ENCODE measurements around the gene TMEM30A. TPM values are rescaled to one million over a fixed set of nuclear protein-coding genes. Genes with fewer than 3 reads are reported as not detected.

Gene TMEM30A
- total and polyA plus RNA-seq, 2 experiments from 2014 or later = 30.0 to 33.5 TPM

GRCh38 chr6:75204959-75205775, 79.4 kb downstream of the TMEM30A start:
- H3K27ac ChIP-seq = no peak overlapping the region
- peak; percentile 38 to 88 for DNase-seq (ENCODE audit: low read depth in 1 of 2, low spot score in 1 of 2)
- peak overlapping the region; percentile 17 for H3K4me3 ChIP-seq
- TF ChIP-seq CTCF (IDR thresholded peaks at IDR 0.05; ENCODE audit: low read depth, low read length) = no peak
- no peaks in the 10 kb centered on the region for H3K9me3 ChIP-seq (ENCODE audit: low read depth)
- H3K36me3 ChIP-seq = no peaks in the 10 kb centered on the region
- H3K27me3 ChIP-seq = peaks cover 93% of the 10 kb centered on the region
- H3K4me1 ChIP-seq (ENCODE audit: low read depth) = no peaks in the 10 kb centered on the region

- peak; percentile 82 for TF ChIP-seq CTCF (IDR thresholded peaks at IDR 0.05; ENCODE audit: low read depth, low read length)
- Histone ChIP-seq H3K4me1 (ENCODE audit: low read depth) (no peaks in the 10 kb centered on the region), H3K36me3 (no peaks in the 10 kb centered on the region), H3K27ac (no peak overlapping the region), H3K27me3 (peaks cover 100% of the 10 kb centered on the region), H3K4me3 (peak overlapping the region; percentile 17), H3K9me3 (ENCODE audit: low read depth) (no peaks in the 10 kb centered on the region)
- peak; percentile 83 to 97 for DNase-seq (ENCODE audit: low read depth in 1 of 2, low spot score in 1 of 2)
These were observed 80.2 kb downstream of the TMEM30A start for GRCh38 chr6:75204217-75204958.

- H3K4me1 ChIP-seq (ENCODE audit: low read depth) = no peaks in the 10 kb centered on the region
- no peak overlapping the region for H3K27ac ChIP-seq
- H3K9me3 ChIP-seq (ENCODE audit: low read depth) = no peaks in the 10 kb centered on the region
- TF ChIP-seq CTCF (IDR thresholded peaks at IDR 0.05; ENCODE audit: low read depth, low read length) = no peak
- peak in 1 of 2 donors; percentile 65 for DNase-seq (ENCODE audit: low read depth in 1 of 2, low spot score in 1 of 2)
- no peak overlapping the region for H3K4me3 ChIP-seq
- peaks cover 100% of the 10 kb centered on the region for H3K27me3 ChIP-seq
- H3K36me3 ChIP-seq = no peaks in the 10 kb centered on the region
These were observed 80.9 kb downstream of the TMEM30A start for GRCh38 chr6:75203721-75204120.

Other genes with a start within 250 kb of the TMEM30A start
- 0.66 and 3.4 TPM in 2 replicates for gene COL12A1, start 78.7 kb downstream of the TMEM30A start, total RNA-seq
- gene COL12A1, start 78.7 kb downstream of the TMEM30A start, polyA plus RNA-seq = 0.32 and 0.59 TPM in 2 replicates
- 184 and 768 TPM in 2 replicates for gene COX7A2, start 41.0 kb downstream of the TMEM30A start, total RNA-seq
- 984 and 1,135 TPM in 2 replicates for gene COX7A2, start 41.0 kb downstream of the TMEM30A start, polyA plus RNA-seq
- 56.8 and 107 TPM in 2 replicates for gene FILIP1, start 209.0 kb upstream of the TMEM30A start, total RNA-seq
- 64.8 and 84.7 TPM in 2 replicates for gene FILIP1, start 209.0 kb upstream of the TMEM30A start, polyA plus RNA-seq

Data from cardiac muscle cell (in vitro differentiated cells and primary cell).